ENCODE results near the gene ZDHHC3.

DNA sequence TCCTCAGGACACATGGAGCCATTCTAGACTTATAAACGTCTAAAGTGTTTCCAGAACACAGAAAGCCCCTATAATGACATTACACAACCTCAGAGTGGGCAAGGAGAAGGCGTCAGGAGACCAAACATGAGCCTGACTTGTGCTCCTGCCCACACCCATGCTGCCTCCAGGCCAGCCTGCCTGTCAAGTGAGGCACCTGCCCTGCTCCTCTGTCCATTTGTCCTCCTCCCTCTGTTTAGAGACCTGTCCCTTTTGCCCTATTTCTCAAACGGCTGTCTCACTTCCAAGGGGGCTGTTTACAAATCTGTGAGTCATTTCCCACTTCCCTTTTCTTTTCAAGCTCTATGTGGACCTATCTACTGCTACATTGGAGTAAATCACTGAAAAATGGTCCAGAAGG lies 21.0 kb downstream of the ZDHHC3 start:
- no peak for TF ChIP-seq POLR2A (IDR thresholded peaks at IDR 0.05; ENCODE audit: low read length)
- TF ChIP-seq GATA1 (IDR thresholded peaks at IDR 0.05; ENCODE audit: low read depth, low read length), result no peak
